Mesenchymal stem cell (in vitro differentiated cells and primary cell): ENCODE measurements around the gene GRIK4.

ENCODE experiments used
- DNase-seq: peaks from one replicate; pipeline ENCODE4 v3.0.0-alpha.2; 2013
- H2AFZ ChIP-seq: one replicate; pipeline ENCODE4 v1.6.1; 2013; ENCODE audit warnings: low read depth, mild to moderate bottlenecking, control low read depth, inconsistent platforms, low read length, moderate library complexity
- H2AK5ac ChIP-seq: 2 replicates; pipeline ENCODE4 v1.6.1; 2013; ENCODE audit warnings: low read length, moderate library complexity, mild to moderate bottlenecking, inconsistent platforms; ENCODE audit not compliant: severe bottlenecking
- H2BK120ac ChIP-seq: one replicate; pipeline ENCODE4 v1.6.1; 2013; ENCODE audit warnings: low read depth, mild to moderate bottlenecking, inconsistent platforms, low read length, moderate library complexity
- H2BK12ac ChIP-seq, 2 experiments: one replicate each; pipeline ENCODE4 v1.6.1; 2013; ENCODE audit warnings: inconsistent platforms in 2 of 2, low read length in 2 of 2, mild to moderate bottlenecking in 2 of 2, moderate library complexity in 2 of 2, control low read depth in 1 of 2
- H2BK15ac ChIP-seq: one replicate; pipeline ENCODE4 v1.6.1; 2013; ENCODE audit warnings: mild to moderate bottlenecking, low read depth, inconsistent platforms; ENCODE audit not compliant: poor library complexity, severe bottlenecking
- H2BK5ac ChIP-seq: 2 replicates; pipeline ENCODE4 v1.6.1; 2013; ENCODE audit warnings: low read depth, mild to moderate bottlenecking, low read length, control low read depth, inconsistent platforms; ENCODE audit not compliant: poor library complexity, severe bottlenecking
- H3K14ac ChIP-seq, 2 experiments: one replicate each; pipeline ENCODE4 v1.6.1; 2013; ENCODE audit warnings: inconsistent platforms in 2 of 2, low read length in 2 of 2, control low read depth in 1 of 2, mild to moderate bottlenecking in 1 of 2, moderate library complexity in 1 of 2
- H3K18ac ChIP-seq, 2 experiments: one replicate each; pipeline ENCODE4 v1.6.1; 2013; ENCODE audit warnings: inconsistent platforms in 2 of 2, low read length in 2 of 2, control low read depth in 1 of 2, low read depth in 1 of 2, mild to moderate bottlenecking in 1 of 2
- H3K23ac ChIP-seq, 2 experiments: one replicate each; pipeline ENCODE4 v1.6.1; 2013; ENCODE audit warnings: inconsistent platforms in 2 of 2, low read length in 2 of 2, mild to moderate bottlenecking in 2 of 2, moderate library complexity in 2 of 2, control low read depth in 1 of 2
- H3K27ac ChIP-seq: 2 replicates; pipeline ENCODE4 v1.5.1; 2013; ENCODE audit warnings: mild to moderate bottlenecking, moderate library complexity, low read length, control low read depth, inconsistent platforms; ENCODE audit not compliant: poor library complexity, severe bottlenecking
- H3K27me3 ChIP-seq, 2 experiments: 2 replicates each; pipeline versions ENCODE4 v1.6.1 to v1.7.0; 2013; ENCODE audit warnings: low read length in 2 of 2, mild to moderate bottlenecking in 2 of 2, moderate library complexity in 2 of 2, control low read depth in 1 of 2, inconsistent platforms in 1 of 2; ENCODE audit not compliant: control insufficient read depth in 1 of 2, insufficient read depth in 1 of 2
- H3K36me3 ChIP-seq, 2 experiments: 2 replicates each; pipeline versions ENCODE4 v1.6.1 to v1.7.0; 2013; ENCODE audit warnings: low read length in 2 of 2, control low read depth in 1 of 2, inconsistent platforms in 1 of 2, low read depth in 1 of 2, mild to moderate bottlenecking in 1 of 2; ENCODE audit not compliant: insufficient read depth in 2 of 2, control insufficient read depth in 1 of 2
- H3K4ac ChIP-seq, 2 experiments: one replicate each; pipeline ENCODE4 v1.6.1; 2013; ENCODE audit warnings: inconsistent platforms in 2 of 2, low read length in 2 of 2, mild to moderate bottlenecking in 2 of 2, moderate library complexity in 2 of 2, control low read depth in 1 of 2, low read depth in 1 of 2
- H3K4me1 ChIP-seq: 2 replicates; pipeline ENCODE4 v1.6.1; 2013; ENCODE audit warnings: low read depth, low read length, control low read depth; ENCODE audit not compliant: control insufficient read depth, insufficient read depth
- H3K4me2 ChIP-seq: 2 replicates; pipeline ENCODE4 v1.6.1; 2013; ENCODE audit warnings: low read length, mild to moderate bottlenecking, inconsistent platforms; ENCODE audit not compliant: poor library complexity, severe bottlenecking
- H3K4me3 ChIP-seq, 2 experiments: 2 replicates each; pipeline versions ENCODE4 v1.5.1 to v1.7.0; 2013; ENCODE audit warnings: low read length in 2 of 2, mild to moderate bottlenecking in 2 of 2, control low read depth in 1 of 2, low read depth in 1 of 2; ENCODE audit not compliant: insufficient read depth in 1 of 2
- H3K79me1 ChIP-seq: replicated peaks from 2 replicates; pipeline ENCODE4 v1.6.1; 2013; ENCODE audit warnings: mild to moderate bottlenecking, control low read depth, low read length, inconsistent platforms; ENCODE audit not compliant: poor library complexity, severe bottlenecking
- H3K9ac ChIP-seq: 2 replicates; pipeline ENCODE4 v1.7.0; 2013; ENCODE audit warnings: mild to moderate bottlenecking, low read length, moderate library complexity
- H3K9me3 ChIP-seq: 2 replicates; pipeline ENCODE4 v1.7.0; 2013; ENCODE audit warnings: mild to moderate bottlenecking, low read length; ENCODE audit not compliant: control insufficient read depth
- H4K8ac ChIP-seq: one replicate; pipeline ENCODE4 v1.6.1; 2013; ENCODE audit warnings: inconsistent platforms, mild to moderate bottlenecking, low read length, moderate library complexity
- H4K91ac ChIP-seq: one replicate; pipeline ENCODE4 v1.6.1; 2013; ENCODE audit warnings: mild to moderate bottlenecking, low read length, inconsistent platforms
- WGBS: methylation state at CpG from one replicate; pipeline ENCODE4 v1.1.7; 2013; ENCODE audit warnings: mixed read lengths; 5-methylcytosine and 5-hydroxymethylcytosine counted together

The GRIK4 gene

DNA sequence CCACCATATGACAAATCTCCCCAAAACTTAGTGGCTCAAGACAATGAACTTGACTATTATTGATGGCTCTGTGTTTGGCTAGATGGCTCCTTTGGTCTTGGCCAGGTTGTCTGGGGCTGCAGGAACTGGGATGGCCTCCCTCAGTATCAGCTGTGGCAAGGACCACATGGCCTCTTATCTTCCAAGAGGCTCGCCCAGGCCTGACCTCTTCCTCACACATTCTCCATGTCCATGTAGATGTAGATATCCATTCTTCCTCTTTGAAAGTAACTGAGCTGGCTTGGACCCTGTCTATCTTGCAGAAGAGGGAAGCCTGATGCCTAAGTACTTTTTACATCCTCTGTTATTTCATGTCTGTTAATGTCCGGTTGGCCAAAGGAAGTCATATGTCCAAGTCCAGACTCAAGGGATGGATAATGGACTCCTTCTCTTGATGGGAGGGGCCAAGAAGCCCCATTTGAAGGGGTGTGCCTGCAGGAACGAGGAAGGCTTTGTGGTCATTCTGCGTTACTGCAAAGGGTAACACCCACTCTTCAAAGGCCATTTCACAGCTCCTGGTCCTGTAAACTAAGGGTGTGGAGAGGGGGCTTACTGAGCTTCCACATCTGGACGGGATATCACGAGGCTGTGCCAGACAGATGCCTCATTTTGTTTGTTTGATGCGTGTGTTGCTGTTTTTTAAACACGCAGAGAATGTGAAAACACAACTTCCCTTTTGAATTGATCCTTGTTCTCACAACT is 87.1 kb downstream of the GRIK4 start:
- Histone ChIP-seq H2AFZ (no peak overlapping the region), H3K14ac (no peak overlapping the region), H3K4me1 (no peaks in the 10 kb centered on the region), H3K23ac (no peak overlapping the region), H3K4ac (no peak overlapping the region), H2BK12ac (no peak overlapping the region), H3K36me3 (no peaks in the 10 kb centered on the region), H3K4me3 (no peak overlapping the region), H3K4me2 (no peak overlapping the region), H3K9me3 (no peaks in the 10 kb centered on the region), H2BK120ac (no peak overlapping the region), H2BK15ac (no peak overlapping the region), H3K27ac (no peak overlapping the region), H3K79me1 (no peaks in the 10 kb centered on the region), H2BK5ac (no peak overlapping the region), H3K18ac (no peak overlapping the region), H4K91ac (no peak overlapping the region), H2AK5ac (no peak overlapping the region), H3K9ac (no peak overlapping the region), H4K8ac (no peak overlapping the region), H3K27me3 (peaks cover 33 to 45% of the 10 kb centered on the region in 2 experiments)
- WGBS, result 77% methylated on average over 5 of the region's 8 CpGs
- DNase-seq, result no peak

DNA sequence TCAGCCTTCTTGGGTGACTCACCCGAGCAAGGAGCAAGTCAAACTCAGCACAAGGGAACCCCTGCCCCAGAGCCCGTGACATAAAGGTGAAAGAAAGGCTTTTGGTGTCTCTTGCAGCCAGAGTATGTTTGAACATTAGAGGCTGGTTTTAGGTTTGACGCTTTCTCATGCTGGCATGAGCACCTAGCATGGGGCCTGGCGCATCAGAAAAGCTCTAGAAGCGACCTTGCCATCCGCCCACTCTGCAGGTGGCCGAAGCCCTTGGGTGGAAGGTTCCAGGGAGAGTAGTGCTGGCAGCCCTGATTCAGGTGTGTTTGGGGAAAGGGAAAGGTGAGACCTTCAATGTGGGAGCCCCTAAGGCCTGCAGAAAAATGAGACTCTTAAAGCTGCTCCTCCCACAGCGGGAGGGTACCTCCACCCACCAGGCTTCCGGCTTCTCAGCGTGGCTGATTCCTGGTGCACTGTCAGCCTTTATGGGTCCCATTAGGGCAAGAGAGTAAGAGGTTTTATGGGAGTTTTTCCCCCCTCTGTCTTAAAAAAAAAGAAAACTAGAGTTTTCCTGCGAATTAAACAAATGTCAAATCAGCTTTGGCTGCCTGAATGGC is 88.4 kb downstream of the GRIK4 start:
- no peaks in the 10 kb centered on the region for H3K36me3 ChIP-seq
- no peaks in the 10 kb centered on the region for H3K79me1 ChIP-seq
- H2BK12ac ChIP-seq, result no peak overlapping the region
- H2AK5ac ChIP-seq, result no peak overlapping the region
- no peak overlapping the region for H2BK5ac ChIP-seq
- WGBS, result 76% methylated on average over 11 of the region's 11 CpGs
- no peak overlapping the region for H2BK120ac ChIP-seq
- H2BK15ac ChIP-seq, result no peak overlapping the region
- H3K27me3 ChIP-seq, result peaks cover 36 to 46% of the 10 kb centered on the region in 2 experiments
- no peak overlapping the region for H3K4ac ChIP-seq
- no peak overlapping the region for H3K14ac ChIP-seq
- H4K8ac ChIP-seq, result no peak overlapping the region
- H3K27ac ChIP-seq, result no peak overlapping the region
- H3K4me3 ChIP-seq, result no peak overlapping the region
- no peaks in the 10 kb centered on the region for H3K4me1 ChIP-seq
- no peak overlapping the region for H3K9ac ChIP-seq
- H3K18ac ChIP-seq, result no peak overlapping the region
- H3K4me2 ChIP-seq, result no peak overlapping the region
- no peak overlapping the region for H2AFZ ChIP-seq
- no peak overlapping the region for H4K91ac ChIP-seq
- no peak for DNase-seq
- no peak overlapping the region for H3K23ac ChIP-seq
- no peaks in the 10 kb centered on the region for H3K9me3 ChIP-seq

- H3K4me2 ChIP-seq, result no peak overlapping the region
Observed at GRCh38 chr11:120601536-120601935, 90.0 kb downstream of the GRIK4 start.

GRCh38 chr11:120603071-120603470 is 91.5 kb downstream of the GRIK4 start:
- H3K27ac ChIP-seq, result no peak overlapping the region
- no peaks in the 10 kb centered on the region for H3K9me3 ChIP-seq
- no peak overlapping the region for H2BK15ac ChIP-seq
- 84% methylated on average over 3 of the region's 3 CpGs for WGBS
- no peak overlapping the region for H2AFZ ChIP-seq
- H3K23ac ChIP-seq, result no peak overlapping the region
- H3K27me3 ChIP-seq, result peaks cover 33 to 51% of the 10 kb centered on the region in 2 experiments
- H3K36me3 ChIP-seq, result no peaks in the 10 kb centered on the region
- H3K18ac ChIP-seq, result no peak overlapping the region
- H3K4ac ChIP-seq, result no peak overlapping the region
- H2AK5ac ChIP-seq, result no peak overlapping the region
- no peak overlapping the region for H2BK12ac ChIP-seq
- H3K4me3 ChIP-seq, result no peak overlapping the region
- no peak overlapping the region for H2BK5ac ChIP-seq
- no peak overlapping the region for H3K14ac ChIP-seq
- no peak overlapping the region for H3K4me2 ChIP-seq
- no peaks in the 10 kb centered on the region for H3K79me1 ChIP-seq
- H2BK120ac ChIP-seq, result no peak overlapping the region
- H3K9ac ChIP-seq, result no peak overlapping the region
- DNase-seq, result no peak
- no peak overlapping the region for H4K8ac ChIP-seq
- H4K91ac ChIP-seq, result no peak overlapping the region
- H3K4me1 ChIP-seq, result no peaks in the 10 kb centered on the region

More at GRCh38 chr11:120601536-120601935, 90.0 kb downstream of the GRIK4 start:
- H2BK12ac ChIP-seq, result no peak overlapping the region
- H3K9ac ChIP-seq, result peak overlapping the region; percentile 33
- no peak overlapping the region for H2BK5ac ChIP-seq
- no peaks in the 10 kb centered on the region for H3K79me1 ChIP-seq
- no peaks in the 10 kb centered on the region for H3K36me3 ChIP-seq
- H3K4me1 ChIP-seq, result no peaks in the 10 kb centered on the region
- H4K91ac ChIP-seq, result no peak overlapping the region
- H2BK120ac ChIP-seq, result no peak overlapping the region
- no peak overlapping the region for H2AK5ac ChIP-seq
- H3K4me3 ChIP-seq, result no peak overlapping the region
- no peak overlapping the region for H3K27ac ChIP-seq
- peak; percentile 22 for DNase-seq
- no peak overlapping the region for H2BK15ac ChIP-seq
- no peak overlapping the region for H3K23ac ChIP-seq
- no peak overlapping the region for H3K18ac ChIP-seq
- no peak overlapping the region for H2AFZ ChIP-seq
- 75% methylated on average over 4 of the region's 4 CpGs for WGBS
- H3K9me3 ChIP-seq, result no peaks in the 10 kb centered on the region
- no peak overlapping the region for H3K14ac ChIP-seq
- H4K8ac ChIP-seq, result no peak overlapping the region
- peaks cover 33 to 59% of the 10 kb centered on the region in 2 experiments for H3K27me3 ChIP-seq
- H3K4ac ChIP-seq, result no peak overlapping the region
